GM20000 (cell line): Measurements from ENCODE around the gene BTBD9.

Source experiments
- DNase-seq: peaks from one replicate; pipeline ENCODE4 v3.0.0; 2012; ENCODE audit warnings: low spot score
- TF ChIP-seq, protein P1 (sequence below): IDR thresholded peaks from 2 replicates; pipeline ENCODE4 v1.5.1; 2012; ENCODE audit warnings: mild to moderate bottlenecking, control low read depth; ENCODE audit errors: extremely low read depth, missing control alignments

Gene BTBD9

DNA sequence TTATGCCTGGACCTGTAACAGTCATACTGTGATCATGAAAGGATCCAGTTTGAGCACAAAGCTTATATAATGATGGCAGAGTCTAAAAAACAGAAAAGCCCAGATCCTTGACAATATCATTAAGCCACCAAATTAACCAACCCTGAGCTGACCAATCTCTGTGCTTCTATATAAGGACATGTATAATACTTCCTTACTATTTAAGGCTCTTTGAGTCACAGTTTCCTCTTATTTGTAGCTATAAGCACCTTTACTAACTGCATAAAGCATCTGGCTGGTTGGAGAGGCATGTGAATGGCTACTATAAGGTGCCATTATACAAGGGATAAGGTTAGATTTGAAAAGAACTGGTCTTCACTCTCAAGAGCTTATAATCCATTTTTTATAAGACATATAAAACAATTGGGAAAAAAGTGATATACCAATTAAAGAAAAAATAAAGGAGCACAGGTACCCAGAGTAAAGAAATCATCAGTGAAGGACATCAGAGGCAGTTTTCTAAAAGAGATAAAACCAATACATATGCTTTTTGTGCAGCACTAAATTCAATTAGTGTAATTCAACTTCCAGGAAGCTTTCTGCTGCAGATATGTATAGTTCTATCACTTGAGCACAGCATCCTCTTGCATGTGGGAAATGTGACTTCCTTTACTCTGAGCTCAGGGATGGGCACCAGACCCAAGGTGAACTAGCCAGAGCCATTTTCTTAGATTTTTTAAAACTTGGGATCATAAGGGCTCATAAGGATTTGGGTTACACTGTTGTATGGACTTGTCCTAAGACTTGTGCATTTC lies 121.0 kb downstream of the BTBD9 start:
- no peak for DNase-seq
- TF ChIP-seq, protein P1, sequence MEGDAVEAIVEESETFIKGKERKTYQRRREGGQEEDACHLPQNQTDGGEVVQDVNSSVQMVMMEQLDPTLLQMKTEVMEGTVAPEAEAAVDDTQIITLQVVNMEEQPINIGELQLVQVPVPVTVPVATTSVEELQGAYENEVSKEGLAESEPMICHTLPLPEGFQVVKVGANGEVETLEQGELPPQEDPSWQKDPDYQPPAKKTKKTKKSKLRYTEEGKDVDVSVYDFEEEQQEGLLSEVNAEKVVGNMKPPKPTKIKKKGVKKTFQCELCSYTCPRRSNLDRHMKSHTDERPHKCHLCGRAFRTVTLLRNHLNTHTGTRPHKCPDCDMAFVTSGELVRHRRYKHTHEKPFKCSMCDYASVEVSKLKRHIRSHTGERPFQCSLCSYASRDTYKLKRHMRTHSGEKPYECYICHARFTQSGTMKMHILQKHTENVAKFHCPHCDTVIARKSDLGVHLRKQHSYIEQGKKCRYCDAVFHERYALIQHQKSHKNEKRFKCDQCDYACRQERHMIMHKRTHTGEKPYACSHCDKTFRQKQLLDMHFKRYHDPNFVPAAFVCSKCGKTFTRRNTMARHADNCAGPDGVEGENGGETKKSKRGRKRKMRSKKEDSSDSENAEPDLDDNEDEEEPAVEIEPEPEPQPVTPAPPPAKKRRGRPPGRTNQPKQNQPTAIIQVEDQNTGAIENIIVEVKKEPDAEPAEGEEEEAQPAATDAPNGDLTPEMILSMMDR: no peak

DNA sequence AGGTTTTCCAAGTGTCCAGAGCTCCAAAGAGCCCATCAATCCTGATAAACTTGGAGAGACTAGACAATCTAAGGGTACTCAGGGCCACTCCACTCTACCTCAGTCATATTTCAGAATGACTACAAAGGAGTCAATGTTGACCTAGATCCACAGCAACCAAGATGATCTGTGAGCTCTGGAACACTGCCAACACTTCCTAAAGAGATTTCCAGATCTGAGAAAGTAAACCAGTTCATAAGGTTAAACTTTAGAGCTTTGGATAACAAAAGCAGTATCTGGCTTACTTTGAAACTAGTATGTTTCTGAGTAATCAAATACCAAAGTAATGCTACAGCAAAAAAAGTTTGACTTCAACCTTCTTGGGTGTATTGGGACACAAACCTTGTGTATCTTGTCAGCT lies 122.7 kb downstream of the BTBD9 start:
- no peak for DNase-seq
- TF ChIP-seq, protein P1: no peak

DNA sequence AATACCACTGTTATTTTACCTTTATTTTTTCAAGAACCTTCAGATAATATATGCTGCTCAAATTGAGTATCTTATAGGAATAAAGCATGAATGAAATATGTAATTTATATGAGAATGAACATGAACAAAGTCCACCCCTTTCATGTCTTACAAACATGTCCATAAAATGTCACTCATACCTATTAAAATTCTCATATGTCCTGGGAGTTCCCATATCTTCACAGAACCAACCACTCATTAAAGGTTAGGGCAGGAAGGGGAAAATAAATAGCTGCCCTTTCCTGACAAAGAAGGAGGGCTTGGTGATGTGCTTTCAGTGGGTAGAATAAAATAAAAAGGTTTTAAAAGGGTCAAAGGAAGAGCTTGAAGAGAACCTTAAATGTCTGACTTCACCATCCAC lies 125.3 kb downstream of the BTBD9 start:
- TF ChIP-seq, protein P1: no peak
- no peak for DNase-seq

DNA sequence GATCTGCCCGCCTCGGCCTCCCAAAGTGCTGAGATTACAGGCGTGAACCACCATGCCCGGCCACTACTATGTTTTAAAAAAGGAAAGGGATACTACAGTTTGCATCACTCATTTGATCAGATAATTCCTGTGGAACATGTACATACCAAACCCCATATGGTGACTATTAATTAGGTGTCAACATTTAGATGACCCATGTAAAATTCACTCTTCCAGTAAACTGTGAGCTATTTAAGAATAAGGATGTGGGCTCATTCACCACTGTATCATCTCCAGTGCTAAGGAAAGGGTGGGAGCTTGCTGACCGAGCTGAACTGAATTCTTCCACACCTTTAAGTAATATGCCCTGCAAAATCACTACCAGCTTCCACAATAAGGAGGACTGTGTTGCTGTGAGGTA lies 127.5 kb downstream of the BTBD9 start:
- DNase-seq: no peak
- TF ChIP-seq, protein P1: no peak

DNA sequence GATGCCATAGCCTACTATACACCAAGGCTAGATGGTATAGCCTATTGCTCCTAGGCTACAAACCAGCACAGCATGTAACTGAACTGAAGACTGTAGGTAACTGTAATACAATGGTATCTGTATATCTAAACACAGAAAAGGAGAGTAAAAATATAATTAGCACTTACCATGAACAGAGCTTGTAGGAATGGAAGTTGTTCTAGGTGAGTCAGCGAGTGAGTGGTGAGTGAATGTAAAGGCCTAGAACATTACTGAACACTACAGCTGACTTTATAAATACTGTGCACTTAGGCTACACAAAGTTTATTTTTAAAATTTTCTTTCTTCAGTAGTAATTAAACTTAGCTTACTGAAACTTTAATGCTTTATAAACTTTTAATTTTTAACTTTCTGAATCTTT lies 129.5 kb downstream of the BTBD9 start:
- TF ChIP-seq, protein P1: no peak
- no peak for DNase-seq

DNA sequence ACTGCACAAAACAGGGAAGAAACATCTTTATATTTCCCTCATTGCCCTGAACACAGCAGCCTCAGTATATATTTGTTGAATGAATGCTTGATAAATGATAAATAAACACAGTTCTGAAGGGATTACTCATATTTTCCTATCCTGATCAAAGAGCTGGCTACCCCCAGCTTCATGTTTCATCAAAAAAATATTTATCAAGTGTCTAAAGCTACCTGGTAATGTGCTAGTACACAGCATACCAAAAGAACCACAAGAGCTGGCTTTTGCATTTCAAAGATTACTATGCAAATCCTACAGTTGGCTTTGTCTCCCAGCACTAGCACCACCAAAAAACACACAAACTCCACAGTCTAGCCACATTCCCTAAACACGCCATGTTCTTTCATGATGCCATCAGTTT lies 130.0 kb downstream of the BTBD9 start:
- DNase-seq: no peak
- TF ChIP-seq, protein P1: no peak

DNA sequence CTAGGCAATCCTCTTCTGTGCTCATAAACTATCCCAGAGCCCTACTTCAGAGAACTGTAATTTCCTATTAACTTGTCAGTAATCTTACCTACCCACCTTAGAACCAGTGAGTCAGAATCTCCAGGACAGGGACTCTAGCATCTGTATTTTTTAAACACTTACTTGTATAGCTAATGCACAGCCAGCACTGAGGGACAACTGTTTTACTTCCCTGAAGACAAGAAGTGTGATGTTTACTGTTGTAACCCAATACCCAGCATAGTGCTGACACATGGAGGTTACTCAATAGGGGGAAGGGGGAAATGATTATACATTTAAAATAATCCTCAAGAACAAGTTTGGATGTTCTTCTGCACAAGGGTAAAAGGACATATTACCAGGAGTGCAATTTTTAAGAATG lies 130.8 kb downstream of the BTBD9 start:
- DNase-seq: no peak
- TF ChIP-seq, protein P1: no peak
